Mucosa of stomach (tissue), 1 donor: ENCODE results near the gene EXOSC10.
"Not testable (repeated sequence)": the region's sequence is repeated elsewhere in the genome, so short reads cannot be mapped to it uniquely, and the experiment has no call there.

Source experiments
- H3K27me3 ChIP-seq: one replicate; pipeline ENCODE4 v1.7.0; 2013; ENCODE audit warnings: mild to moderate bottlenecking, low read length; ENCODE audit not compliant: control insufficient read depth, insufficient read depth
- H3K36me3 ChIP-seq: one replicate; pipeline ENCODE4 v1.7.0; 2013; ENCODE audit warnings: low read length; ENCODE audit not compliant: control insufficient read depth, insufficient read depth
- H3K4me1 ChIP-seq: one replicate; pipeline ENCODE4 v1.7.0; 2013; ENCODE audit warnings: mild to moderate bottlenecking, low read length; ENCODE audit not compliant: control insufficient read depth, insufficient read depth
- H3K4me3 ChIP-seq: one replicate; pipeline ENCODE4 v1.7.0; 2013; ENCODE audit warnings: low read length
- H3K9ac ChIP-seq: one replicate; pipeline ENCODE4 v1.7.0; 2013; ENCODE audit warnings: mild to moderate bottlenecking, low read length, moderate library complexity
- H3K9me3 ChIP-seq: one replicate; pipeline ENCODE4 v1.7.0; 2013; ENCODE audit warnings: mild to moderate bottlenecking, low read length, moderate library complexity; ENCODE audit not compliant: control insufficient read depth
- donor health status: Pancreatic carcinoma.

The EXOSC10 gene

DNA sequence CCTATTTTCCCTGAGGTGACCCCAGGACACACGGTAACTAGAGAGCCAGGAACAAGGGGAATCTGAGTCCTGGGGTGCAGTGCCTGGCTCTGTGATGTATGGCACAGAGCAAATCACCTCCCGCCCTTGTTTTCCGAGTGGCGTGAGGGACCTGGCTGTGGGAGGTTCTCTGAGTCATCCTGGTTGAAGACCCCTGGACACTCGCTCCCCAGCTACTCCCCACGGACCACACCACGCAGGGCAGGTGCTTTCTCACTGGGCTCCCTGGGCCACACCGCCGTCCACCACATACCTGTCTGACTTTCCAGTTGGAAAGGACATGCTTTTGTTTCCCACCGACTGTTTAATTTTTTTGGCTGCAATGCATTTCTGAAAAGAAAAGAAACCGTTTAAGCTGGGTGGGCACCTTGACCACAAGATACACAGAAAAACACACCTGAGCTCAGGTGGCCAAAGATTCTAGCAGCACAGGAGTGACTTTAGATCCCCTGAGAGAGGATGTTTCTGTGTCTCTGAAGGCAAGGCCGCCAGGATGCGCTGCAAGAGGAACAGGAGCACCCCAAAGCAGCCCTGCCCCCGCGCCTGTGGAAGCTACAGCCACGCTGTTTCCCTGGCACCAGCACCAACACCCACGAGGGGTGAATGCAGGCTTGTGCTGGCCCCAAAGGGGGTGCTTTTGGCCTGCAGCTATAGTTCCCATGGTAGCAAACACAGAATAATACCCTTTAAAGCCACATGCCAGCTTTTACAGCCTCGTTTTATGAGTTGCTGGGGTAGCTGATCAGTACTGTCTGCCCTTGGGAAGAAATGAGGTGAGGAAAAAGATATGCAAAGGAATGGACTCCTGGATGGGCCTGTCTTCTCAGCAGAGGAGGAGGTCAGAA lies 31.7 kb downstream of the EXOSC10 start:
- H3K4me1 ChIP-seq, result no peaks in the 10 kb centered on the region
- peaks cover 19% of the 10 kb centered on the region for H3K36me3 ChIP-seq
- H3K9me3 ChIP-seq, result no peaks in the 10 kb centered on the region
- no peak overlapping the region for H3K9ac ChIP-seq
- no peaks in the 10 kb centered on the region for H3K27me3 ChIP-seq
- no peak overlapping the region for H3K4me3 ChIP-seq

DNA sequence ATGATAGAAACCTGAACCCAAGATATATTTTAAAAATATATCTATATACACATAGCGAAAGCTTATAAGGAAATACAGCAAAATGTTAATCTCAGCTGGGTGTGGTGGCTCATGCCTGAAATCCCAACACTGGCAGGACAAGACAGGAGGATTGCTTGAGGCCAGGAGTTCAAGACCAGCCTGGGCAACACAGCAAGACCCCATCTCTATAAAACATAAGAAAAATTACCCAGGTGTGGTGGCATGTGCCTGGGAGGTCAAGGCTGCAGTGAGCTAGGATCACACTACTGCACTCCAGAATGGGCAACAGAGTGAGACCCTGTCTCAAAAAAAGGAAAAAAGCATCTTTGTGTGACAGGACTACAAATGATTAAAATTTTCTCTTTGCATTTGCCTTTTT lies 33.9 kb downstream of the EXOSC10 start:
- Histone ChIP-seq H3K9ac (no peak overlapping the region), H3K9me3 (no peaks in the 10 kb centered on the region), H3K36me3 (peaks cover 19% of the 10 kb centered on the region), H3K27me3 (no peaks in the 10 kb centered on the region), H3K4me3 (no peak overlapping the region), H3K4me1 (peaks cover 7% of the 10 kb centered on the region)

DNA sequence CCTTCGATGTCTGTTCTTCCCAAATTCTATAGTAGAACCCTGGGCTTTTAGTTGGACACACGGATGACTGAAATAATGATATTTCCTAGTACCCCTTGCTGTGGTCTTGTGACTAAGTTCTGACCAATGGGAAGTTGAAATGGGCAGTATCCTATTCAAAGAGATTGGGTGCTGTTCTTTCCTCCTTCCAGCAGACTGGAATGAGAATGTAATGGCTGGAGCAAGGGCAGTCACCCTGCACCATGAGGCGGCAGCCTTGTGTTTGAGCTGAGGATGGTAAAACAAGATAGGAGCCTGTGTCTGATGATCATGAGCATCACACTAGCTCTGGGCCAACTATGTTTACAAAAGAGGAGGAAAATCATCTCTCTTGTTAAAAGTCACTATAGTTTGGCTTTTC lies 34.7 kb downstream of the EXOSC10 start:
- Histone ChIP-seq H3K4me3 (no peak overlapping the region), H3K9ac (no peak overlapping the region), H3K27me3 (no peaks in the 10 kb centered on the region), H3K9me3 (no peaks in the 10 kb centered on the region), H3K4me1 (peaks cover 9% of the 10 kb centered on the region), H3K36me3 (peaks cover 19% of the 10 kb centered on the region)

DNA sequence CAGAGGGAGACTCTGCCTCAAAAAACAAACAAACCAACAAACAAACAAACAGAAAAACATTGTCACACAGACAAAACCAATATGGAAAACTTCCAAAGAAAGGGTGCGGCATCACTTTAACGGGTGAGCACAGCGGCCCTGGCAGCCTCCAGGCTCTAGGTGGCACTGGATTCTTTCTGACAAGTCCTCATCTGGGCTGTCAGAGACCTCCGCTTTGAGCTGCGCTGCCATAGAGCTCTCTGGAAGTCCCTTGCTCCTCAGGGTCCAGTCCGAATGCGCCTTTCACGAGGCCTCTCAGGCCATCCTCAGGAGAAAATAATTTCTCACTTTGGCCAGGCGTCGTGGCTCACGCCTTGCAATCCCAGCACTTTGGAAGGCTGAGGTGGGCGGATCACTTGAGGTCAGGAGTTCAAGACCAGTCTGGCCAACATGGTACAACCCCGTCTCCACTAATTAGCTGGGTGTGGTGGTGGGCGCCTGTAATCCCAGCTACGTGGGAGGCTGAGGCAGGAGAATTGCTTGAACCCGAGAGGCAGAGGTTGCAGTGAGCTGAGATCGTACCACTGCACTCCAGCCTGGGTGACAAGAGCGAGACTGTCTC lies 35.6 kb downstream of the EXOSC10 start:
- Histone ChIP-seq H3K36me3 (peaks cover 12% of the 10 kb centered on the region), H3K4me1 (peaks cover 13% of the 10 kb centered on the region)
- not testable (repeated sequence) for H3K9me3 ChIP-seq, H3K27me3 ChIP-seq, H3K9ac ChIP-seq, H3K4me3 ChIP-seq

DNA sequence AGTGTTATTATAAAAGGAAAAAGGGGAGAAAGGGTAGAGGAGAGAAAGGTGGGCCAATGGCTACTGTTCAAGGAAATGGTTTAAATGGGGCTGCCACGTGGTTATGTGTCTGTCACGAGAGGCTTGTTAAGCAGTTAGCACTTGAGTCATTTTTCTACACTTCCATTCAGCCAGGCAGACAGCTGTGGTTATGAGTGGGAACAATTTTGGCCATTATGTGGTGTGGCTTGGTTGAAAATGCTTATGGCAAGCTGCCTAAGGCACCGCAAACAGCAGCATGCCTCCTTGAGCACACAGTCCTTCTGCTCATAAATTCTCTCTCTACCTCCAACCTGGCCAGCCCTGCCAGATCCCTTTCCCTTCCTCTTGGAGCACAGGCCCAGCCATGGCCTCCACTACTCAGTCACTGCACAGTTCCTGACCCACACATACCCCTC lies 36.7 kb downstream of the EXOSC10 start:
- Histone ChIP-seq H3K9me3 (no peaks in the 10 kb centered on the region), H3K4me1 (peaks cover 19% of the 10 kb centered on the region), H3K27me3 (no peaks in the 10 kb centered on the region), H3K36me3 (peaks cover 2% of the 10 kb centered on the region), H3K4me3 (no peak overlapping the region), H3K9ac (no peak overlapping the region)

DNA sequence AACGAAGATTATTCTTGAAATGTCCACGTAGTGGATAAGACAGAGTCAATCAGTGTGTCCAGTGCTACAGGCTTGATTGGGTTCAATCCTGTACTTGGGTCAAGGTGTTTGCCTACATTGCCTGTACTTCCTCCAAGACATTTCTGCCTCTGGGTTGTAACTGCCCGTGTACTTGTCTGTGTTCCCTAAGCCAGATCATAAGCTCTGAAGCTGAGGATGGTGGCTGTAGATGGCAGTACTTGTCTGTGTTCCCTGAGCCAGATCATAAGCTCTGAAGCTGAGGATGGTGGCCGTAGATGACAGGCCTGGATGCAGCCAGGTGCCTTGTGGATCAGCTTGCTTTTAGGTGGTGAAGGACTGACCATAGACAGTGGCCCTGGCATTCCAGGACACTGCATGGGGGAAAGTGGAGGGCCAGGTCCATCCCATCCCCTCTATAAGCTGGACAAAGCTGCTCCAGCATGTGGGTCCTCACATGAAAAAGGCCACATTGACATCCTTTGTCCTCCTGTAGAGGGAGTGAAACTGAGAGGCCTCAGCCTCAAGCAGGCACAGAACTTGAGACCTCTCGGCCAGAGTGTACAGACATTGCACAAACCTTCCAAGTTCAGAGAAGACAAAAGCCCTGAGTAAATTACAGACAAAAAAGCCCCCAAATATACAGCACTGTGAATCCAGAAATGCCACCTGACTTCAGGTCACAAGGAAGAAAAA lies 37.9 kb downstream of the EXOSC10 start:
- Histone ChIP-seq H3K4me3 (no peak overlapping the region), H3K9ac (no peak overlapping the region), H3K36me3 (no peaks in the 10 kb centered on the region), H3K9me3 (no peaks in the 10 kb centered on the region), H3K27me3 (no peaks in the 10 kb centered on the region), H3K4me1 (peaks cover 19% of the 10 kb centered on the region)

DNA sequence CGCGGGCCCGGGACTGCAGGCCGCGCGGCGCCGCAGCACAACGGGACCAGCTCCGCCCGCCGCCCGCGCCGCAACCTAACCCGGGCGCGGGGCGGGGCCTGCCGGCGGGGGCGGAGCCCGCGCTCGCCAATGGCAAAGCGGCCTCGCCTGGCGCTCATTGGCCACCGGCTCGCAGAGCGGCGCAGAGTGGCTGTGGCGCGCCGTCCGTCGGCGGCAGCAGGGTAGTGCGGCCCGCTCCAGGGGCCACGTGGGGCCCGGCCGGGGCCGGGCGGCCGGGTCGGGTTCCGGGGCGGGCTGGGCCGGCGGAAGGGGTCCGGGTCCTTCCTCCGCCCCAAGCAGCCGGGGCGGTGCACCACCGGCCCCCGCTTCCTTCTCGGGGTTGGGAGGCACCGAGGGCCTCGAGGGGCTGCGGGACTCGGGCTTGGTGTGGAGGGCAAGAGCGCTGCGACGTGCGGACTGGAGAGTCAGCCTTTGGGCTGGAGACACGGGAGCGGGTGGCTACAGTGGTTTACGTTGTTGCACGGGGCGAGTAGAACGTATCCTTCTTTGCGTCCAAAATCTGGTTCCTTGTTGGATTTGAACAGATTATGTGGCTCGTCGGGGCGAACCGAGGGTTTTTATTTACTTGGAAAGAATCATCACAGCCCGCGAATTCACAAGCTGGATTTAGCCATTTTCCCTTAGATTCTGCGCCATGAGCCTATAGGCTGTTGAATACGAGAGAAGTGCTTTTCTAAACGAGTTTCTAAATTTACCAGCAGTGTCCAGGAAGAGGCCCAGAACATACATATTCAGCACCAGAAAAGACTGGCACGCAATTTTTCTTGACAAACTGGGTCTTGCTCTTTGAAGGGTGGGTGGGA lies 39.5 kb downstream of the EXOSC10 start, which contains the start of gene SRM:
TSS of gene SRM (minus strand) at position 51 of the 863 bp plus-strand sequence. CDS start 75 bp downstream, outside the sequence.
- H3K9ac ChIP-seq, result peak within 1 kb of the TSS; percentile 64
- H3K9me3 ChIP-seq, result no peaks in the 10 kb centered on the region
- no peaks in the 10 kb centered on the region for H3K36me3 ChIP-seq
- peaks cover 19% of the 10 kb centered on the region for H3K4me1 ChIP-seq
- no peaks in the 10 kb centered on the region for H3K27me3 ChIP-seq
- peak within 1 kb of the TSS; percentile 54 for H3K4me3 ChIP-seq

DNA sequence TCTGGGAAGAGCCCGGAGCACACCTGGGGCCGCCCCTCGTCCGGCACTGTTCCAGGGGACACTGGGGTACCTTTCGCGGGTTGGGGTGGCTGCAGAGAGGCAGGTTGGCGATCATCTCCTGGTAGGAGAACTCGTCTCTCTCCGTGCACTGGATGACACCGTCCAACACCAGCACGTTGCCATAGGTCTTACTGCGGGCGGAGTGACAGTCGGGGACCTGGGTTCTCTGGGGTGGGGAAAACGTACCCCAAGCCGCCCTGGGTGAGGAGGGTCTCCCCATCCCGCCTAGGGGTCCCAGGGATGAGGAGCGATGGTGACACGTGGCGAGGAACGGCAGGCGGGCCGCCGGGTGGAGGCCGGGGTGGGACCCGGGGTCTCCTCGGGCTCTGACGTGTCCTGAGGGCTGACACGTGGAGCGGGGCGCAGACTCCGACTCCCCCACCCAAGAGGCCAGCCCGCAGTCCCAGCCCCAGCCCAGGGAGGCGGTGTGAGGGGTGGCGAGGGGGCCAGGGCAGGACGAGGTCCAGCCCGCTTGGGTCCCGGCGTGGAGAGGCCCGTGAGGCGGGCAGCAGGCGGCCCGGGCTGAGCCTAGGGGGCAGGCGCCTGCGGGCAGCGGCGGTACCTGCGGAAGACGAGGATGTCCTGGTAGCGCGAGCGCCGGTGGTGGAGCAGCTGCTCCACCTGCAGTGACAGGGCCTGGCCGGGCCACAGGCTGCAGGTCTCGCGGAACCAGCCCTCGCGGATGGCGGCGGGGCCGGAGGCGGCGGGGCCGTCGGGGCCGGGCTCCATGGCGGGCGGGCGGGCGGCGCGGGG lies 40.3 kb downstream of the EXOSC10 start:
- Histone ChIP-seq H3K27me3 (no peaks in the 10 kb centered on the region), H3K9me3 (no peaks in the 10 kb centered on the region), H3K4me1 (peaks cover 19% of the 10 kb centered on the region), H3K4me3 (peak overlapping the region; percentile 17), H3K36me3 (no peaks in the 10 kb centered on the region), H3K9ac (peak overlapping the region; percentile 64)

DNA sequence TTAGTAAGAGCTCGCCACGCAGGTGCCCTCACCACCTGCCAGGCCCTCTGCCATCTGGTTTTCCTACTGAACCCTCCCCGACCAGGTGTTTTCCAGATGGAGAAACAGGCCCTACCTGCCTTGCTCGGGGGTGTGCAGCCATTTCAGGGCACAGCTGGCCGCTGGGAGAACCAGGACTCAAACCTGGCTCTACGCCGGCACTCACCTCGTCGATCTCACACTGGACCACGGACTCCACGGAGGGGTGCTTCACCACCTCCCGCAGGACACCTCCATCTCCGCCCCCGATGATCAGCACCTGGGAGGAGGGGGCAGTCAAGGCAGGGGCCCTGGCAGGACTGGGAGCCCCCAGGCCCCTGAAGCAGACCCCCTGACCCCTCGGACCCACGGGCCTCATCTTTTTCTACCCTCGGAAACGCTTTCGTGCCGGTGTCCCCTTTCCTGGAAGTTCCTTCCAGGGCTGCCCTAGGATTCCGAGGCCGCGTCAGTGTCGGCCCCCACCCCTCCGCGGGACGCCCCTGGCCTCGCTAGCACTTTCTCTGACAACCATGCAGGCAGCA lies 41.0 kb downstream of the EXOSC10 start:
- no peaks in the 10 kb centered on the region for H3K36me3 ChIP-seq

DNA sequence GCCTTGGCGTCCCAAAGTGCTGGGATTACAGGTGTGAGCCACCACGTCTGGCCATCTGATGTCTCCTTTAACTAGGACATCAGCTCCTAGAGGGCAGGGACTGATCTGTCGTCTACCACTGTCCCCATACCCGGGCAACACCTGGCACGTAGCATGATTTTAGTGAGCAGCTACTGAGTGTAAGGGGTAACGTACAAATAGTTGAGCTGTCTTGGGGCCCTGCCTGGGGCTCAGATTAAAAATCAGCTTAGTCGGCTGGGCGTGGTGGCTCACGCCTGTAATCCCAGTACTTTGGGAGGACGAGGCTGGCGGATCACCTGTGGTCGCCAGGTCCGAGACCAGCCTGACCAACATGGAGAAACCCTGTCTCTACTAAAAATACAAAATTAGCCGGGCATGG lies 41.6 kb downstream of the EXOSC10 start:
- H3K9ac ChIP-seq, result no peak overlapping the region
- H3K4me3 ChIP-seq, result no peak overlapping the region
- peaks cover 21% of the 10 kb centered on the region for H3K4me1 ChIP-seq

More for the DNA sequence above, 41.0 kb downstream of the EXOSC10 start:
- H3K9me3 ChIP-seq, result no peaks in the 10 kb centered on the region
- no peaks in the 10 kb centered on the region for H3K27me3 ChIP-seq
- H3K4me1 ChIP-seq, result peaks cover 19% of the 10 kb centered on the region
- H3K9ac ChIP-seq, result peak overlapping the region; percentile 64
- peak overlapping the region; percentile 17 for H3K4me3 ChIP-seq

More for the DNA sequence above, 41.6 kb downstream of the EXOSC10 start:
- Histone ChIP-seq H3K36me3 (no peaks in the 10 kb centered on the region), H3K27me3 (no peaks in the 10 kb centered on the region), H3K9me3 (no peaks in the 10 kb centered on the region)
